ENCODE results near the gene SPTB.

SPTB gene

DNA sequence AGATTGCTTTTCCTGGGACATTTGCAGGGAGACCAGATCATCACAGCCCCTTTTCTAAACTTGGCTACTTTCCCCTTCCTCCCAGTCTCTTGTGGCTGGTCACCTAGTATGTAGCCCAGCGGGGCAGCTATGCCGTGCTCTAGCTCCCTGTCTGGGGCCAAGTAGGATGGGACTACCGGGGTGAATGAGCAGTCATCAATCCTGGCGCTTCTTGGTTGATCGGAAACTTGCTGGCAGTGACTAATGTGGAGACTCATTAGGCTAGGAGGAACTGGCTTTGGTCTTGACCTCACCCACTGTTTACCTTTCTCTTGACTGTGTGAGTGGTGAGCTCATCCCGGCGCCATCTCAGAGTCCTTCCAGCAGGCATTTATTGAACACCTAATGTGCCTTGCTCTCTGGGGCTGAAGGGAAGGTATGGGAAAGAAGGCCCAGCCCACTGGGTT, 159.6 kb downstream of the SPTB start:
- Histone ChIP-seq H3K36me3 (ENCODE audit: control insufficient read depth in 4 of 4, insufficient read depth in 4 of 4, low read length in 3 of 4) (peaks cover 0 to 4% (median 0%) of the 10 kb centered on the region in 4 experiments), H3K4me3 (ENCODE audit: control insufficient read depth in 1 of 7, extremely low read depth in 1 of 7, insufficient read depth in 4 of 7, low read depth in 2 of 7, low read length in 6 of 7) (no peak overlapping the region), H3K4me1 (ENCODE audit: control extremely low read depth in 1 of 4, control insufficient read depth in 4 of 4, insufficient read depth in 4 of 4, low read length in 3 of 4) (peaks cover 6 to 90% (median 14%) of the 10 kb centered on the region in 4 experiments), H3K27ac (ENCODE audit: insufficient read depth in 1 of 2, low read depth in 1 of 2, low read length in 2 of 2, poor library complexity in 1 of 2, severe bottlenecking in 2 of 2) (no peak overlapping the region), H3K9me3 (ENCODE audit: control extremely low read depth in 1 of 5, control insufficient read depth in 4 of 5, insufficient read depth in 2 of 5, low read depth in 1 of 5, low read length in 4 of 5) (no peaks in the 10 kb centered on the region), H3K27me3 (replicated peaks in 2 of 5; ENCODE audit: control insufficient read depth in 4 of 5, insufficient read depth in 5 of 5, low read length in 4 of 5) (no peaks in the 10 kb centered on the region)
- ChIA-PET POLR2A (no interaction called here), CTCF (interaction anchor here (1.1 to 1.8 kb wide), 3 partner anchors 9 to 41 kb away, joined by 3 read pairs; no protein-coding TSS in a partner anchor)
- DNase-seq = no peak
- WGBS (ENCODE audit: insufficient coverage) = 96% methylated on average over 5 of the region's 7 CpGs

DNA sequence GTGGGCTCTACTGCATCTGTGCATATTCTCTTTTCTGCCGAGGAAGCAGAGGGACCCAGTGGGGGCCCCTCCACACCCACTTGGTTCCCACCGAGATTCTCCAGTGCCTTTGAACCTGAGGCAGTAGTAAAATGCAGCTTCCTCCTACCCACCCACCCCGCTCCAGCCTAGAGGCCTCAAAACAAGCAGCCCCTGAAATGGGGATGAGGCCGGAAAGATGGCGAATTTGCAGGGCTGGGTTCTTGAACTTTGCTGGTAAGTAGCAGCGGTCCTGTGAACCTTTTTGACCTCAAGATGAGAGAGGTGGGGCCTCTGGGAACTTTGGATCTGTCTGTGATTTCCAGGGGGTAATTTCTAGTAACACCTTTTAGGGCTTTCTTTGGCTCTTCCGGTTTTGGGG, 160.1 kb downstream of the SPTB start:
- H3K36me3 ChIP-seq (ENCODE audit: control insufficient read depth in 4 of 4, insufficient read depth in 4 of 4, low read length in 3 of 4) = peaks cover 0 to 9% (median 0%) of the 10 kb centered on the region in 4 experiments
- no peak for DNase-seq
- CTCF ChIA-PET = interaction anchor here (1.7 to 1.8 kb wide), 2 partner anchors 23 to 42 kb away, joined by 3 read pairs; no protein-coding TSS in a partner anchor
- peaks cover 0 to 2% (median under 1%) of the 10 kb centered on the region in 5 experiments for H3K9me3 ChIP-seq (ENCODE audit: control extremely low read depth in 1 of 5, control insufficient read depth in 4 of 5, insufficient read depth in 2 of 5, low read depth in 1 of 5, low read length in 4 of 5)
- no peak overlapping the region for H3K4me3 ChIP-seq (ENCODE audit: control insufficient read depth in 1 of 7, extremely low read depth in 1 of 7, insufficient read depth in 4 of 7, low read depth in 2 of 7, low read length in 6 of 7)
- H3K4me1 ChIP-seq (ENCODE audit: control extremely low read depth in 1 of 4, control insufficient read depth in 4 of 4, insufficient read depth in 4 of 4, low read length in 3 of 4) = peaks cover 6 to 88% (median 14%) of the 10 kb centered on the region in 4 experiments
- WGBS (ENCODE audit: insufficient coverage) = 92% methylated on average over 4 of the region's 7 CpGs
- no peaks in the 10 kb centered on the region for H3K27me3 ChIP-seq (replicated peaks in 2 of 5; ENCODE audit: control insufficient read depth in 4 of 5, insufficient read depth in 5 of 5, low read length in 4 of 5)
- no peak overlapping the region for H3K27ac ChIP-seq (ENCODE audit: insufficient read depth in 1 of 2, low read depth in 1 of 2, low read length in 2 of 2, poor library complexity in 1 of 2, severe bottlenecking in 2 of 2)
- POLR2A ChIA-PET = no interaction called here

DNA sequence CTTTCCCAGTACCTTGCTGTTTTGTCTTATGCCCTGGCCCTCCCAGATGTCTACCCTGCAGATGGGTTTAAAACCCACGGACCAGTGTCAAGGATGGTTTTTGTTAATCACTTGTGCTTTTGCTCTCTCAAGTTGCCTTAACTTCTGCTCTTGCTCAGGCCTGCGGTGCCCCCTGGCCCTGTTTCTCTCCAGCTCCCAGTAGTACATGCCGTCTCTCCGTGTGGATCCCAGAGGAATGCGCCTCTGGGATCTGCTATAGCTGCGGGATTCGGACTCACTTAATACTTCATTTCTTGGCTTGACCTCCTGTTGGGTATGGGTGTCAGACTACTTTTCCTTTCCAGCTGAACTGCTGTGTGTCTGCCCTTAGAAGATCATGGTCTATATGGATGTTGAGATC, 160.9 kb downstream of the SPTB start:
- WGBS (ENCODE audit: insufficient coverage) = 85% methylated on average over 4 of the region's 7 CpGs
- peaks cover 0 to 6% (median 0%) of the 10 kb centered on the region in 4 experiments for H3K36me3 ChIP-seq (ENCODE audit: control insufficient read depth in 4 of 4, insufficient read depth in 4 of 4, low read length in 3 of 4)
- CTCF ChIA-PET = interaction anchor here (3.0 kb wide), 1 partner anchor 10 kb away, joined by 7 read pairs; no protein-coding TSS in a partner anchor
- H3K27ac ChIP-seq (ENCODE audit: insufficient read depth in 1 of 2, low read depth in 1 of 2, low read length in 2 of 2, poor library complexity in 1 of 2, severe bottlenecking in 2 of 2) = no peak overlapping the region
- peaks cover 0 to 9% (median 6%) of the 10 kb centered on the region in 5 experiments for H3K9me3 ChIP-seq (ENCODE audit: control extremely low read depth in 1 of 5, control insufficient read depth in 4 of 5, insufficient read depth in 2 of 5, low read depth in 1 of 5, low read length in 4 of 5)
- H3K4me1 ChIP-seq (ENCODE audit: control extremely low read depth in 1 of 4, control insufficient read depth in 4 of 4, insufficient read depth in 4 of 4, low read length in 3 of 4) = peaks cover 6 to 86% (median 14%) of the 10 kb centered on the region in 4 experiments
- no peak for DNase-seq
- POLR2A ChIA-PET = no interaction called here
- H3K27me3 ChIP-seq (replicated peaks in 2 of 5; ENCODE audit: control insufficient read depth in 4 of 5, insufficient read depth in 5 of 5, low read length in 4 of 5) = no peaks in the 10 kb centered on the region
- no peak overlapping the region for H3K4me3 ChIP-seq (ENCODE audit: control insufficient read depth in 1 of 7, extremely low read depth in 1 of 7, insufficient read depth in 4 of 7, low read depth in 2 of 7, low read length in 6 of 7)

GRCh38 chr14:64717870-64718269, 161.8 kb downstream of the SPTB start:
- Histone ChIP-seq H3K27me3 (replicated peaks in 2 of 5; ENCODE audit: control insufficient read depth in 4 of 5, insufficient read depth in 5 of 5, low read length in 4 of 5) (no peaks in the 10 kb centered on the region), H3K36me3 (ENCODE audit: control insufficient read depth in 4 of 4, insufficient read depth in 4 of 4, low read length in 3 of 4) (peaks cover 0 to 6% (median 0%) of the 10 kb centered on the region in 4 experiments), H3K9me3 (ENCODE audit: control extremely low read depth in 1 of 5, control insufficient read depth in 4 of 5, insufficient read depth in 2 of 5, low read depth in 1 of 5, low read length in 4 of 5) (peaks cover 0 to 14% (median 9%) of the 10 kb centered on the region in 5 experiments), H3K4me3 (ENCODE audit: control insufficient read depth in 1 of 7, extremely low read depth in 1 of 7, insufficient read depth in 4 of 7, low read depth in 2 of 7, low read length in 6 of 7) (no peak overlapping the region), H3K27ac (ENCODE audit: insufficient read depth in 1 of 2, low read depth in 1 of 2, low read length in 2 of 2, poor library complexity in 1 of 2, severe bottlenecking in 2 of 2) (no peak overlapping the region), H3K4me1 (ENCODE audit: control extremely low read depth in 1 of 4, control insufficient read depth in 4 of 4, insufficient read depth in 4 of 4, low read length in 3 of 4) (peaks cover 6 to 78% (median 11%) of the 10 kb centered on the region in 4 experiments)
- CTCF ChIA-PET = interaction anchor here (3.0 kb wide), 1 partner anchor 9 kb away, joined by 7 read pairs; no protein-coding TSS in a partner anchor
- POLR2A ChIA-PET = no interaction called here
- 92% methylated on average over 6 of the region's 6 CpGs for WGBS (ENCODE audit: insufficient coverage)
- DNase-seq = no peak

GRCh38 chr14:64715628-64716412, 163.9 kb downstream of the SPTB start:
- Histone ChIP-seq H3K4me1 (ENCODE audit: control extremely low read depth in 1 of 4, control insufficient read depth in 4 of 4, insufficient read depth in 4 of 4, low read length in 3 of 4) (peaks cover 6 to 61% (median 8%) of the 10 kb centered on the region in 4 experiments), H3K27ac (ENCODE audit: insufficient read depth in 1 of 2, low read depth in 1 of 2, low read length in 2 of 2, poor library complexity in 1 of 2, severe bottlenecking in 2 of 2) (no peak overlapping the region), H3K9me3 (ENCODE audit: control extremely low read depth in 1 of 5, control insufficient read depth in 4 of 5, insufficient read depth in 2 of 5, low read depth in 1 of 5, low read length in 4 of 5) (peaks cover 0 to 18% (median 10%) of the 10 kb centered on the region in 5 experiments), H3K4me3 (ENCODE audit: control insufficient read depth in 1 of 7, extremely low read depth in 1 of 7, insufficient read depth in 4 of 7, low read depth in 2 of 7, low read length in 6 of 7) (no peak overlapping the region), H3K36me3 (ENCODE audit: control insufficient read depth in 4 of 4, insufficient read depth in 4 of 4, low read length in 3 of 4) (peaks cover 0 to 9% (median 0%) of the 10 kb centered on the region in 4 experiments), H3K27me3 (replicated peaks in 2 of 5; ENCODE audit: control insufficient read depth in 4 of 5, insufficient read depth in 5 of 5, low read length in 4 of 5) (no peaks in the 10 kb centered on the region)
- ChIA-PET POLR2A (no interaction called here), CTCF (interaction anchor here (0.9 to 3.0 kb wide), 3 partner anchors 7 to 45 kb away, joined by 3 to 7 read pairs (median 3); no protein-coding TSS in a partner anchor)
- DNase-seq = peak in 1 of 3 donors; percentile 19
- WGBS (ENCODE audit: insufficient coverage) = 97% methylated on average over 16 of the region's 22 CpGs

GRCh38 chr14:64715146-64715627, 164.5 kb downstream of the SPTB start:
- Histone ChIP-seq H3K36me3 (ENCODE audit: control insufficient read depth in 4 of 4, insufficient read depth in 4 of 4, low read length in 3 of 4) (peaks cover 0 to 9% (median 0%) of the 10 kb centered on the region in 4 experiments), H3K27me3 (replicated peaks in 2 of 5; ENCODE audit: control insufficient read depth in 4 of 5, insufficient read depth in 5 of 5, low read length in 4 of 5) (no peaks in the 10 kb centered on the region), H3K4me3 (ENCODE audit: control insufficient read depth in 1 of 7, extremely low read depth in 1 of 7, insufficient read depth in 4 of 7, low read depth in 2 of 7, low read length in 6 of 7) (no peak overlapping the region), H3K27ac (ENCODE audit: insufficient read depth in 1 of 2, low read depth in 1 of 2, low read length in 2 of 2, poor library complexity in 1 of 2, severe bottlenecking in 2 of 2) (no peak overlapping the region), H3K9me3 (ENCODE audit: control extremely low read depth in 1 of 5, control insufficient read depth in 4 of 5, insufficient read depth in 2 of 5, low read depth in 1 of 5, low read length in 4 of 5) (peaks cover 0 to 18% (median 10%) of the 10 kb centered on the region in 5 experiments), H3K4me1 (ENCODE audit: control extremely low read depth in 1 of 4, control insufficient read depth in 4 of 4, insufficient read depth in 4 of 4, low read length in 3 of 4) (peaks cover 6 to 61% (median 8%) of the 10 kb centered on the region in 4 experiments)
- DNase-seq = no peak
- ChIA-PET POLR2A (no interaction called here), CTCF (interaction anchor here (0.9 to 1.9 kb wide), 4 partner anchors 10 to 40 kb away, joined by 3 to 5 read pairs (median 3); no protein-coding TSS in a partner anchor)
- WGBS (ENCODE audit: insufficient coverage) = 100% methylated on average over 3 of the region's 4 CpGs
